ENCODE measurements around the gene SLC9A9.

SLC9A9 gene

GRCh38 chr3:143506190-143506589, 342.1 kb downstream of the SLC9A9 start:
- no peak for DNase-seq (ENCODE audit: low spot score)

- DNase-seq (ENCODE audit: low spot score), result no peak
Observed at GRCh38 chr3:143503325-143503885, 344.9 kb downstream of the SLC9A9 start.

- no peak for DNase-seq (ENCODE audit: low spot score)
Observed at GRCh38 chr3:143502081-143502480, 346.2 kb downstream of the SLC9A9 start.

GRCh38 chr3:143497382-143497781, 350.9 kb downstream of the SLC9A9 start:
- no peak for DNase-seq (ENCODE audit: low spot score)

- DNase-seq (ENCODE audit: low spot score), result no peak
Observed at GRCh38 chr3:143496191-143496590, 352.1 kb downstream of the SLC9A9 start.

GRCh38 chr3:143495527-143495926, 352.7 kb downstream of the SLC9A9 start:
- no peak for DNase-seq (ENCODE audit: low spot score)

GRCh38 chr3:143486611-143487010, 361.7 kb downstream of the SLC9A9 start:
- no peak for DNase-seq (ENCODE audit: low spot score)

GRCh38 chr3:143484846-143485512, 363.3 kb downstream of the SLC9A9 start:
- no peak for DNase-seq (ENCODE audit: low spot score)

GRCh38 chr3:143483214-143483613, 365.1 kb downstream of the SLC9A9 start:
- DNase-seq (ENCODE audit: low spot score), result no peak

- DNase-seq (ENCODE audit: low spot score), result no peak
Observed at GRCh38 chr3:143482106-143483088, 365.9 kb downstream of the SLC9A9 start.

GRCh38 chr3:143480344-143480743, 367.9 kb downstream of the SLC9A9 start:
- no peak for DNase-seq (ENCODE audit: low spot score)

- no peak for DNase-seq (ENCODE audit: low spot score)
Observed at GRCh38 chr3:143479727-143480126, 368.5 kb downstream of the SLC9A9 start.

- DNase-seq (ENCODE audit: low spot score), result no peak
Observed at GRCh38 chr3:143478115-143478693, 370.1 kb downstream of the SLC9A9 start.

- DNase-seq (ENCODE audit: low spot score), result no peak
Observed at GRCh38 chr3:143476965-143477640, 371.2 kb downstream of the SLC9A9 start.

- DNase-seq (ENCODE audit: low spot score), result no peak
Observed at GRCh38 chr3:143475981-143476380, 372.3 kb downstream of the SLC9A9 start.

- DNase-seq (ENCODE audit: low spot score), result no peak
Observed at GRCh38 chr3:143472731-143473523, 375.3 kb downstream of the SLC9A9 start.

- DNase-seq (ENCODE audit: low spot score), result no peak
Observed at GRCh38 chr3:143471705-143472104, 376.6 kb downstream of the SLC9A9 start.

- DNase-seq (ENCODE audit: low spot score), result no peak
Observed at GRCh38 chr3:143469159-143469558, 379.1 kb downstream of the SLC9A9 start.

GRCh38 chr3:143465666-143466065, 382.6 kb downstream of the SLC9A9 start:
- no peak for DNase-seq (ENCODE audit: low spot score)

GRCh38 chr3:143464850-143465249, 383.4 kb downstream of the SLC9A9 start:
- no peak for DNase-seq (ENCODE audit: low spot score)

GRCh38 chr3:143455480-143455879, 392.8 kb downstream of the SLC9A9 start:
- DNase-seq (ENCODE audit: low spot score), result no peak

All from CD4-positive, alpha-beta T cell treated with Interleukin-15 for 4 hours (primary cell).